Renal cortical epithelial cell (primary cell): ENCODE data around the gene COQ9. TPM values are rescaled to one million over a fixed set of nuclear protein-coding genes. Genes with fewer than 3 reads are reported as not detected.

Source experiments
- total RNA-seq: library from RNA; depleted of rRNA; stranded (reverse); fragments of >200 nt; gene quantifications from 2 replicates; pipeline ENCODE4 v1.2.3, GENCODE V29; 2014

COQ9 gene
- total RNA-seq, 1 donor from 2014 or later: 95.2 TPM

Other genes with a start within 250 kb of the COQ9 start
- 71.2 and 105 TPM in 2 replicates for gene ARL2BP, start 202.2 kb upstream of the COQ9 start, total RNA-seq
- 20.6 and 66.5 TPM in 2 replicates for gene PLLP, start 162.8 kb upstream of the COQ9 start, total RNA-seq
- gene CCL22, start 88.7 kb upstream of the COQ9 start, total RNA-seq: not detected in 2 replicates
- 10.1 and 12.5 TPM in 2 replicates for gene CX3CL1, start 75.0 kb upstream of the COQ9 start, total RNA-seq
- gene CCL17, start 42.7 kb upstream of the COQ9 start, total RNA-seq: not detected in 2 replicates
- 60.6 and 78.1 TPM in 2 replicates for gene CIAPIN1, start 94 bp upstream of the COQ9 start, total RNA-seq
- gene POLR2C, start 15.2 kb downstream of the COQ9 start, total RNA-seq: 78.5 and 83.8 TPM in 2 replicates
- 50.2 and 72.3 TPM in 2 replicates for gene DOK4, start 39.0 kb downstream of the COQ9 start, total RNA-seq
- 13.9 and 27.3 TPM in 2 replicates for gene CCDC102A, start 89.1 kb downstream of the COQ9 start, total RNA-seq
- not detected in 2 replicates for gene ADGRG5, start 95.2 kb downstream of the COQ9 start, total RNA-seq
- gene ADGRG1, start 181.2 kb downstream of the COQ9 start, total RNA-seq: 38.9 and 305 TPM in 2 replicates
- gene ADGRG3, start 220.8 kb downstream of the COQ9 start, total RNA-seq: not detected in 2 replicates
- gene DRC7, start 247.3 kb downstream of the COQ9 start, total RNA-seq: 2.9 TPM in 1 of 2 replicates, not detected in the other